Activated CD4-positive, CD25-positive, alpha-beta regulatory T cell treated with anti-CD3 and anti-CD28 coated beads, Interleukin-2, amount 50 U/mL, for 16 hours (primary cell): ENCODE results near the gene TMEM186.
"Not testable (repeated sequence)": the region's sequence is repeated elsewhere in the genome, so short reads cannot be mapped to it uniquely, and the experiment has no call there.

Experiments used
- DNase-seq: peaks from one replicate; pipeline ENCODE4 v3.0.0-alpha.2; 2020; ENCODE audit warnings: low read depth, low spot score

Gene TMEM186

DNA sequence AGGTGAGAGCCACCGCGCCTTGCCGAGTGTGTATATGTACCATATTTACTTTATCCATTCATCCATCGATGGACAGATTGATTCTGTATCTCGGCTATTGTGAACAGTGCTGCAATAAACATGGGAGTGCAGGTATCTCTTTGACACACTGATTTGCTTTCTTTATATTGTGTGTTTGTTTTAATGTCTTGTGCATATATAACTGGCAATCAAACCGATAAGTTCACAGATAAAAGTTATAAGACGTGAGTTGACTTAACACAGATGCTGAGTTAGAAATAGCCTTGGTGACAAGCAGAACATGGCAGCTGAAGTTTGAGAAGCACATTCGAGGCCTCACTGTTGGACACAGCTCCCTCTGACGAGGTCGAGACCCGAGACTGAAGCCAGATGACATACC lies 23.2 kb downstream of the TMEM186 start:
- no peak for DNase-seq

DNA sequence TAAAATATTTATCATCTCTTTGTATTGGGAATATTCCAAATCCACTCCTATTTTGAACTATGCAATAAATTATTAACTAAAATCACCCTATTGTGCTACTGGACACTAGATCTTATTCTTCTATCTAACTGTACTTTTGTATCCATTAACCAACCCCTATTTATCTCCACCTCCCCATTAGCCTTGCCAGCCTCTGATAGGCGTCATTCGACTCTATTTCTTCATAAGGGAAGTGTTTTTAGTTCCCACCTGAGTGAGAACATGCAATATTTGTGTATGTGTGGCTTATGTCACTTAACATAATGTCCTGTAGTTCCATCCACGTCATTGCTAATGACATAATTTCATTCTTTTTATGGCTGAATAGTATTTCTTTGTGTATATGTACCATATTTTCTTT lies 23.9 kb downstream of the TMEM186 start:
- no peak for DNase-seq

DNA sequence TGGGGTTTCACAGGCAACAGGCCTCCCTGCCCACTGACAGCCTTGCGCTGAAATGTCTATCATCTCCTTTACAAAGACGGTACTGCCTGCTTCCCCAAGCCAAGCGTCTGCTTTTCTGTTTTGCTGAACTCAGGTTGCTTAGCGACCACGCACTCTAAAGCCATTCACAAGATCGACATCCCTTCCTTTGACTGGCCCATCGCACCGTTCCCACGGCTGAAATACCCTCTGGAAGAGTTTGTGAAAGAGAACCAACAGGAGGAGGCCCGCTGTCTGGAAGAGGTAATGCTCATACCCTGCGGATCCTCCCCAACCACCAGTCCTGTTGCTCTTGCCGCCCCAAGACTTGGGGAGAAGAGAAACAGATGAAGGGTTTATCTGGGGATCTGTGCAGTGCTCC lies 28.7 kb downstream of the TMEM186 start:
- DNase-seq, result no peak

DNA sequence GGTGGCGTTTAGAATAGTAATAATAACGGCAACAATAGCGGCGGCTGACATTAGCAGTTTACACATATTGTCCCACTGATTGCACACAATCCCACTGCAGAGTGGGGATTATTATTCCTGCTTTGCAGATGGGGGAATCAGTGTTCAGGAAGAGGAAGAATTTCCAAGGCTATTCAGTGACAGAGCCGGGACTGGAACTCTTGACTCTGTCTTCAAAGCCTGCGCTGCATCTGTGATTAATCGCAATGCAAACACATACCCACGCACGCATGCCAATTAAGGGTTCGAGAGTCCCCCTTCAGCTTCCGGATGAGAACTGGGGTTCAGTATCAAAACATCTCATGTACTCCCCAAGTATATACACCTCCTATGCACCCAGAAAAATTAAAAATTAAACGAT lies 29.2 kb downstream of the TMEM186 start:
- no peak for DNase-seq

DNA sequence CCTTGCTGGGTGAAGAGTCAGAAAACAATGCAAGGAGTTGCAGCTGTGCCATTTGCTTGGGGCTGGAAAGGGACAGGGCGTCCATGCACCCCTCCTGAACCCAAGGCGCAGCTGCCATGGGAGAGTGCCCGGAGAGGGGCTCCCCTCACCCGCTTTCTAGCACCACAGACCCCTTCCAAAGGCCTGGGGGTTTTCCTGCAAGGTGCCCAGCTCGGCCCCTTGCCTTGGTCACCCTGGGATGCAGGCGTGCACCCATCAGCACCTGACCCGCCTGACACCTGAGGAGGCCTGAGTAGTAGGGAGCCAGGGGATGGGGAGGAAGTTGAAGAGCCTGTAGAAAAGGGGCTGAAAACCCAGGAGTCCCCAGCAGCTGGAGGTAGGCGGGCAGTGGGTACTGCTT lies 30.3 kb downstream of the TMEM186 start:
- DNase-seq, result no peak

DNA sequence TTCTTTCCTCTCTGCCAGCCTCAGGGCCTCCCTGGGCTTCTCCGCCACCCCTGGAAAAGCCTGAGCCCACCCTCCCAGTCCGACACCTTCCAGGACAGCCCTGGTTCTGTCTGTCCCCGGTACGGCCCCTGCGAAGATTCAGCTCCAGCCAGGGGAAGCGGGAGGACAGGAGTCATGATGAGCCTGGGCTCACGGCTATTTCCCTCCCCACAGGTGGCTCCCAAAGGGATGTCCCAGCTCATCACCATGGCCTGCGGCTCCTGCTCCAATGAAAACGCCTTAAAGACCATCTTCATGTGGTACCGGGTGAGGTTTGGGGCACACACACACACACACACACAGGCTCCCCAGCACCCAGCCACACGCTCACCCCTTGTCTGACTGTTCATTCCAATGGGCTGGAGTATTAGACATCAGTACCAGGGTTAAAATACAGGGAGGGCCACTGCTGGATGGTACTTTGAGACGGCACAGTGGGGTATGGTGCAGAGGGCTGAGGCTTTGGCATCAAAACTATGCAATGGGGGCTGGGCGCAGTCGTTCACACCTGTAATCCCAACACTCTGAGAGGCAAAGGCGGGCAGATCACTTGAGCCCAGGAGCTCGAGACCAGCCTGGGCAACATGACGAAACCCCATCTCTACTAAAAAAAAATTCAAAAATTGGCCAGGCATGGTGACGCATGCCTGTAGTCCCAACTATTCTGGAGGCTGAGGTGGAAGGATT lies 32.8 kb downstream of the TMEM186 start:
- no peak for DNase-seq

DNA sequence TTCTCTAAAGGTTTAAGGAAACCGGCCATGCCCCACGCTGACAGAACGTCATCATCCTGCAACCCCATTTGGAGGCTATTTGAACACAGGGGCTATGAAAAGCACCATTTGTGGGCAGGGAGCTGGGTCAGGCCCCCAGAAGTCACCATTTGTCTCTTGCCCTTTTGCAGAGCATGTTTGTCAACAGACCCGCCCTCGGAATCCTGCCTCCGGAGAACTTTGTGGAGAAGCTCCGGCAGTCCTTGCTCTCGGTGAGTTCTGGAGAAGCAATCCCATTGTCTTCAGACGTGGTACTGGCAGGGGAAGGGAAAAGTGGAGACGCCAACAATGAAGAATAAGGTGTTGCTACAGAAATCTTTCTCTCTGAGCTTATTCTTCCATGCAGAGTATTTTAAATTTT lies 33.5 kb downstream of the TMEM186 start:
- DNase-seq, result no peak

DNA sequence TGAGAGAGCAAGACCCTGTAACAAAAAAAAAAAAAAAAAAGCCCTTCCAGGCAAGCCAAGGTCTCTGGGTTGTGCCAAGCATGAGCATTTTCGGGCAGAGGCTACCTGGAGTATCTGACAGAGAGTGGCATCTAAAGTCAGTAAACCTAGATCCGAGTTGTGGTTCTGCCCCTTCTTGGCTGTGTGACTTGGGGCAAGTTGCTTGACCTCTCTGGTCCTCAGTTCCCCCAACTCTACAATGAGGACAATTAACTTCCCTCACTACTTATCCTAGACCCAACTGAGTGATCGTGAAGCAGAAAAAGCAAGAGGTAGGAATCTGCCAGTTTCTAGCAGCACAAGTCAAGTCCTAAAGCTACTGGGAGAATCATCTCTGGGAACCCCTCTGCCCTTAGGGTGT lies 34.4 kb downstream of the TMEM186 start:
- DNase-seq, result no peak

DNA sequence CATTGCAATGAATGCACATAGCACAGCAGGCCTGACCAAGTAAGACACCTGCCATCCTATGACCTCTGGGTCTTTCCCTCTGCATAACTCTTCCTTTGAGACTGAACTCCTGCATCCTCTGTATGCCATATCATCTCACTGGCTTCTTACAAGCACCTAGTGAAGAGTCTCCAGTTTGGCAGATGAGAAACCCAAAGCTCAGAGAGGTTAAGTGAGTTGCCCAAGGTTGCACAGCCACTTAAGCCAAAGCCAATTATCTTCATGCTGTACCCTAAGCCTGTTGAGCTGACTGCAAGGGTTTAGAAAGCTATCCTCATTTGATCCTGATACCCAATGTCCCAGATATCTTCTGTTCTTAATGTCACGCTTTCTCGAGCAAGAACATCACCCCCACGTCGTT lies 35.2 kb downstream of the TMEM186 start:
- no peak for DNase-seq

DNA sequence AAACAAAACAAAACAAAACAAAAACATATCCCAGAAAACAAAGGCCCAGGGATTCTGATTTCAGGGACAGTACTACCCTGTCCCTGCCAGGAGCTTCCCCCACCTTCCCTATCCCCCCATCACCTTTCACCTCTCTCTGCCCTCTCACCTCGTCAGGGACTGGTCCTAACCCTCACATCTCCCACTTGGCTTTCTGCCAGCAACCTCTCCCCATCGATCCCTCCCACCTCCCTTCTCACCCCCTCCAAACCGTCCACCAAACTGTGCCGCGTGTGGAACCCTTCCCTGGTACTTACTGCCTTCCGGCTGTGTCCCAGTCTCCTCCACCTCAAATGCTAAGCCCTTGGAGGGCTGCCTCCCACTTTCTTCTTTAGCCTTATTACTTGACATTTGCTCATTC lies 36.4 kb downstream of the TMEM186 start:
- DNase-seq, result no peak

DNA sequence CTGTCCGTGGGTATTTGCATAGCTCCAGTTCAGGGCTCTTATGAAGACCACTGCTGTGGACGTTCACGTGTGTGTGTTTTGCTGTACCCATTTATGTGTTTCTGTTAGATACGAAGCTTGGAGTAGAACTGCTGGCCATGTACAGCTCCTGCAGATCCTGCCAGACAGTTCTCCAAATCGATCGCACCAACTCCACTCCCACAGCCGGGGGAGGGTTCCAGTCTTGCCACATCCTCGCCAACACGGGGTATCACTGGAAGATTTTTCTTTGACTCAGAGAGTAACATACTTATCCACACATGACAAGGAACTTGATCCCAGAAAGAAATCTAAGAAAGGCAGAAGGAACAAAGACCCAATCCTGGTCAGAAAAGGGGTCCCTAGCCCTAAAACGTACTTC lies 37.4 kb downstream of the TMEM186 start:
- no peak for DNase-seq

DNA sequence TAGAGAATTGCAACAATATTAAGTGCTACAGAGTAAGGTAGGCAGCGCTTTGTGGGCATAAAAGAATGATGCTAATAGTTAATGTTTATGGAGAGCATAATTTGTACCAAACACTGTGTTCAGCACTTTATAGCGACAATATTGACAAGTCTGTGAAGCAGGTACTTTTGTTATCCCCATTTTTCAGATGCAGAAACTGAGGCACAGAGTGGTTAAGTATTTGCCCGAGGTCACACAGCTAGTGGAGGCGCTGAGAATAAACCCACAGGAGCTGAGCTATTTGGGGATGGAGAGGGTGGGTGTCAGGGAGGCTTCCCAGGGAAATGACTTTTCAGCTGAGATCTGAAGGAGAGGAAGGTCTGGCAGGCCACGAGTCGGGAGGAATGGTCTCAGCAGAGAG lies 39.4 kb downstream of the TMEM186 start:
- no peak for DNase-seq

DNA sequence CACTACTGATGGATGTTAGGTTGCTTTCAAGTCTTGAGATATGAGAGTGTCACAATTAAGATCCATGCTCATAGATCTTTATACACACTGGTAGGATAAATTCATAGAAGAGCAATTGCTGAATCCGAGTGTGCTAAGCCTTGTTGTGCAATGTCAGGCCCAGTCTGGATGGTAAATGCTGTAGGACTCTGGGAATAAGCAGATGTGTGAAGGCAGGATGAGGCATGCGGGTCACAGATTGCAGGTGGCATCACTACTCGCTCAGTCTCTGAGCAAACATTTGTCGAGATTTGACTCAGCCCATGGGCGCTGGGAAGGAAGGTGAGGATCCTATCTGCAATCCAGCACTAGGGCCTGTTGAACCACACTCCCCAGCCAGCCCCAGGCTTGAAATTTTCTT lies 40.7 kb downstream of the TMEM186 start:
- DNase-seq, result no peak

DNA sequence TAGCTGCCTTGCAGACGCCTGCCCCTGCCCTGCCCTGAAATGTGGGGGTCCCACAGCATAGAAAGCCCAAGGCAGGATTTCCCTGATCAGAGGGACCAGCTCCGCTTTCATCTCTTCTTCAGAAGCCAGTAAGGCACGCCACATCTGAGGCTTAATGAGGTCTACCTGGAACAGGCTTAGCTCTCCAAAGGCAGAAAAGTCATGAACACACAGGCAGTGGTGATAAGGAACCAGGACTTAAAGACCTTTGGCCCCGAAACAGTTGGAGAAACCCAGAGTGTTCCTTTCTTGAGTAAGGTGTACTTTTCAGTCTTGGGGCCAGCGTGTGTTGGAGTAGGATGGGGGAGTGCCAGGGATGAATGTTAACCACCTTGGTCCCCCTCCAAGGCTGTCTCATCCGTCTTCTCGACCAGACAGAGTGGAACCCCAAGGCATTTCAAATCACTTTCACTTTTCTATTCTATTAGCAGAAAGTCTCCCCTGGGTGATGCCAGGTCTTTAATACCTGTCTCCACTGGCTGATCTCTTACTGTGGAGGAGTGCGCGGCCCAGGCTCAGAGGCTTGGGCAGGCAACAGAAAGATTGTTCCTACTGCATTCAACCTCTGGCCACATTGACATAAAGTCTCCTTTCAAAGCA lies 43.9 kb downstream of the TMEM186 start:
- DNase-seq, result no peak

DNA sequence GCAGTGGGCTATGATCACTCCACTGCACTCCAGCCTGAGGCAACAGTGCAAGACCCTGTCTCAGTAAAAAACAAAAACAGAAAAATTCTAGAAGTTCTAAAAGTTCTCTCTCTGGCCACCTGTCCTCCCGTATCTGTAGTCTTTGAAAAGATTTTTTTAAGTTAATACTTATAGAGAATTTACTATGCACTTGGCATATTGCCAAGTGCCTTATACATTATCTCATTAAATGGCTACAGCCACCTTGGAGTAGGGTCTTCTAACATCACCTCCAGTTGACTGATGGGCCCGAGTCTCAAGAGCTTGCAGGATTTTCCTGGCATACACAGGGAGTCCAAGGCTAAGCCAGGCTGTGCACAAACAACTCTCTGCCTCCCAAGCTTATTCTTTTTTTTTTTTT lies 44.7 kb downstream of the TMEM186 start:
- DNase-seq, result no peak

DNA sequence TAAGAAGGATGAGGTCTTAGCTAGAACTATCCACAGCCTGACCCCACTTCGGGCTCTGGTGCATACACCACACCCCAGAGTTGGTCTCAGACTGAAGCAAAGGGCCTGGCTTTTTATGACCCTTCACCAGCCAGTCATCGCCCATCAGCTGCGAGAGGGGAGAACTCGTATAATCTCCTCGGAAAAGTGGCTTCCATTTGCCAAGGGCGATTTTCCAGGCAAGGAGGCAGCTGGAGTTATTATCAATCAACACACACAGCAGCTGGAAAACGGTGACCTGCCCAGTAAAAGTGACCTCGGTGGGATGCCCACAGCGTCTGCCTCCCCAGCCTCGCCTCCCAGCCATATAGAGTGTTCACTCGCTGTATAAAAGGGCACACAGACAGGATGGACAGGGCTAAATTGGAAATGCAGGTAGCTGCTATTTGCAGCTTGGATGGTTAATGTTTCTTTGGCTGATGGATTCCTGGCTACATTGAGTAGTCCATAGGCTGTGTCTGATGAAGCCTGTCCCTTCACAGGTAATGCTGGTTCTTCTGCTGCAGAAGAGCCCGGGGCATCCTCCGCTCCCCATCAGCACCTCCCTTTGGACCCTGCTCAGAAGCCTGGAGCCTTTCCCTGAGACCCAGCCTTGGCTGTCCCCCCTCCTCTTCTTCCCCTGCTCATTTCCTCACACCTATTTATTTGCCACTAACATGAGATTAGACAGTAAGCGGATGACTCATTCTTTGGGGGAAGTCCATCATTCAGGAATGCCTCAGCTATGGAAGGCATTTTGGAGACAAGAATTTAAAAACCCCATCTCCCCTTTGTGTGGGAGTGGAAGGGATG lies 45.7 kb downstream of the TMEM186 start:
- no peak for DNase-seq

DNA sequence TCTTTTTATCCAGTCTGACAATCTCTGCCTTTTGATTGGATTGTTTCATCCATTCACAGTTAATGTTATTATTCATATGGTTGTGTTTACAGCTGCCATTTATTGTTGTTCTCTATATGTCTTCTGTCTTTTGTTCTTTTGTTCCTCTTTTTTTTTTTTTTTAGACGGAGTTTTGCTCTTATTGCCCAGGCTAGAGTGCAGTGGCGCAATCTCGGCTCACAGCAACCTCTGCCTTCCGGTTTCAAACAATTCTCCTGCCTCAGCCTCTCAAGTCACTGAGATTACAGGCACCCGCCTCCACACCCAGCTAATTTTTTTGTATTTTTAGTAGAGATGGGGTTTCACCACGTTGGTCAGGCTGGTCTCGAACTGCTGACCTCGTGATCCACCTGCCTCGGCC lies 48.5 kb downstream of the TMEM186 start:
- DNase-seq, result not testable (repeated sequence)
